H1 (cell line): ENCODE results near the gene FYTTD1. TPM values are rescaled to one million over a fixed set of nuclear protein-coding genes. Genes with fewer than 3 reads are reported as not detected.

Experiments used
- CTCF ChIA-PET: fragments of 300-600 bp; sonication (Branson Sonifier 250); formaldehyde crosslinking; loops from one replicate; lab custom pipeline; 2021; ENCODE audit not compliant: partially characterized antibody; lab: Charles Lee
- POLR2A ChIA-PET: fragments of 300-600 bp; sonication (Branson Sonifier 250); formaldehyde crosslinking; loops from one replicate; lab custom pipeline; 2021; ENCODE audit warnings: inconsistent platforms; ENCODE audit not compliant: partially characterized antibody; lab: Charles Lee
- DNase-seq, 2 experiments: peaks; one replicate each; pipeline versions ENCODE4 v3.0.0 to v3.0.0-alpha.2; 2010 to 2022; ENCODE audit warnings: low spot score in 2 of 2, low read depth in 1 of 2, mixed read lengths in 1 of 2
- FAIRE-seq: peaks from 2 replicates; lab custom pipeline; 2011; peaks lifted over from hg19 to GRCh38; lab: Jason Lieb, UNC
- H2AFZ ChIP-seq: 2 replicates; pipeline ENCODE4 v1.8.1; 2012; ENCODE audit warnings: low read length, inconsistent platforms
- H2AK5ac ChIP-seq: 2 replicates; pipeline ENCODE4 v1.6.1; 2013; ENCODE audit warnings: low read depth, low read length
- H2BK120ac ChIP-seq: replicated peaks from 2 replicates; pipeline ENCODE3; 2013; ENCODE audit warnings: low read depth, low read length, inconsistent platforms
- H2BK12ac ChIP-seq: 2 replicates; pipeline ENCODE4 v1.6.1; 2013; ENCODE audit warnings: low read depth, low read length
- H2BK15ac ChIP-seq: 2 replicates; pipeline ENCODE4 v1.6.1; 2013; ENCODE audit warnings: low read length
- H2BK20ac ChIP-seq: 2 replicates; pipeline ENCODE4 v1.6.1; 2013; ENCODE audit warnings: low read length
- H2BK5ac ChIP-seq: 2 replicates; pipeline ENCODE4 v1.6.1; 2013; ENCODE audit warnings: low read depth, low read length
- H3K14ac ChIP-seq: 2 replicates; pipeline ENCODE4 v1.6.1; 2013; ENCODE audit warnings: inconsistent platforms; ENCODE audit not compliant: insufficient read length
- H3K18ac ChIP-seq: 2 replicates; pipeline ENCODE4 v1.6.1; 2013; ENCODE audit warnings: low read length; ENCODE audit errors: extremely low read depth
- H3K23ac ChIP-seq: 2 replicates; pipeline ENCODE4 v1.6.1; 2013; ENCODE audit warnings: inconsistent platforms; ENCODE audit not compliant: insufficient read length
- H3K23me2 ChIP-seq: 2 replicates; pipeline ENCODE4 v1.6.1; 2013; ENCODE audit warnings: low read depth, low read length
- H3K27ac ChIP-seq: 2 replicates; pipeline ENCODE4 v1.6.1; 2011; ENCODE audit warnings: low read depth, low read length, inconsistent platforms
- H3K27me3 ChIP-seq, 4 experiments: replicated peaks in 1 of 4; 1 replicate in 1 of 4; 2 replicates in 3 of 4; pipeline versions ENCODE4 v1.6.1 to v1.8.1; 2011 to 2013; ENCODE audit warnings: low read length in 3 of 4, mild to moderate bottlenecking in 3 of 4, inconsistent platforms in 2 of 4, mixed read lengths in 2 of 4, moderate library complexity in 1 of 4; ENCODE audit not compliant: control insufficient read depth in 3 of 4, insufficient read depth in 3 of 4; ENCODE audit errors: extremely low read depth in 1 of 4
- H3K36me3 ChIP-seq, 4 experiments: 2 replicates each; pipeline versions ENCODE4 v1.6.1 to v1.8.1; 2011 to 2013; ENCODE audit warnings: mild to moderate bottlenecking in 4 of 4, low read length in 3 of 4, moderate library complexity in 2 of 4, control low read depth in 1 of 4, inconsistent platforms in 1 of 4; ENCODE audit not compliant: insufficient read depth in 4 of 4, control insufficient read depth in 2 of 4
- H3K4ac ChIP-seq: replicated peaks from 2 replicates; pipeline ENCODE3; 2013; ENCODE audit warnings: low read length, low read depth, mixed read lengths, inconsistent platforms; ENCODE audit not compliant: insufficient read length
- H3K4me1 ChIP-seq, 4 experiments: replicated peaks in 1 of 4; 1 replicate in 1 of 4; 2 replicates in 3 of 4; pipeline versions ENCODE4 v1.6.1 to v1.8.1; 2011 to 2013; ENCODE audit warnings: low read length in 3 of 4, inconsistent platforms in 2 of 4, mixed read lengths in 1 of 4; ENCODE audit not compliant: insufficient read depth in 4 of 4, control insufficient read depth in 3 of 4
- H3K4me2 ChIP-seq, 2 experiments: 2 replicates each; pipeline versions ENCODE4 v1.6.1 to v1.8.1; 2011 to 2013; ENCODE audit warnings: low read depth in 2 of 2, low read length in 2 of 2, control low read depth in 1 of 2, inconsistent platforms in 1 of 2, mild to moderate bottlenecking in 1 of 2; ENCODE audit not compliant: insufficient read depth in 1 of 2
- H3K4me3 ChIP-seq, 4 experiments: fragments of 200-600, 300-600 bp in 1 of 4; sonication (generic), shearing (Covaris generic), sonication (Bioruptor Twin) in 1 of 4; 2 replicates each; pipeline versions ENCODE4 v1.5.1 to v1.8.1; 2011 to 2016; ENCODE audit warnings: low read length in 4 of 4, low read depth in 3 of 4, control low read depth in 2 of 4, inconsistent platforms in 2 of 4, mild to moderate bottlenecking in 2 of 4, mixed read lengths in 1 of 4, moderate library complexity in 1 of 4; ENCODE audit not compliant: insufficient read depth in 2 of 4; ENCODE audit errors: extremely low read depth in 1 of 4
- H3K56ac ChIP-seq: replicated peaks from 2 replicates; pipeline ENCODE3; 2013; ENCODE audit warnings: low read depth, mild to moderate bottlenecking, mixed read lengths, low read length, inconsistent platforms; ENCODE audit not compliant: insufficient read length
- H3K79me1 ChIP-seq: 2 replicates; pipeline ENCODE4 v1.6.1; 2013; ENCODE audit warnings: low read depth, low read length, control low read depth
- H3K79me2 ChIP-seq, 2 experiments: 2 replicates each; pipeline versions ENCODE4 v1.6.1 to v1.8.1; 2012 to 2013; ENCODE audit warnings: low read length in 2 of 2, mild to moderate bottlenecking in 2 of 2, inconsistent platforms in 1 of 2; ENCODE audit not compliant: insufficient read depth in 2 of 2, control insufficient read depth in 1 of 2
- H3K9ac ChIP-seq, 4 experiments: replicated peaks in 1 of 4; 1 replicate in 1 of 4; 2 replicates in 3 of 4; pipeline versions ENCODE4 v1.6.1 to v1.8.1; 2011 to 2013; ENCODE audit warnings: low read depth in 3 of 4, low read length in 3 of 4, control low read depth in 2 of 4, mild to moderate bottlenecking in 2 of 4, moderate library complexity in 2 of 4, inconsistent platforms in 1 of 4; ENCODE audit errors: extremely low read depth in 1 of 4
- H3K9me3 ChIP-seq, 2 experiments: 2 replicates each; pipeline versions ENCODE4 v1.6.1 to v1.8.1; 2012 to 2013; ENCODE audit warnings: mild to moderate bottlenecking in 2 of 2, moderate library complexity in 2 of 2, control low read depth in 1 of 2, inconsistent platforms in 1 of 2, low read depth in 1 of 2, low read length in 1 of 2, mixed read lengths in 1 of 2; ENCODE audit not compliant: insufficient read depth in 2 of 2
- H4K20me1 ChIP-seq, 2 experiments: replicated peaks in 1 of 2; 2 replicates each; pipeline versions ENCODE3 to v1.8.1; 2011 to 2013; ENCODE audit warnings: inconsistent platforms in 2 of 2, low read length in 2 of 2, mild to moderate bottlenecking in 1 of 2; ENCODE audit not compliant: insufficient read depth in 2 of 2, control insufficient read depth in 1 of 2
- H4K5ac ChIP-seq: 2 replicates; pipeline ENCODE4 v1.6.1; 2013; ENCODE audit warnings: low read length, low read depth, mixed read lengths, inconsistent platforms; ENCODE audit not compliant: insufficient read length
- H4K8ac ChIP-seq: 2 replicates; pipeline ENCODE4 v1.8.0; 2013; ENCODE audit warnings: mild to moderate bottlenecking, moderate library complexity, low read length, inconsistent platforms; ENCODE audit not compliant: insufficient read depth; ENCODE audit errors: extremely low read depth
- H4K91ac ChIP-seq: replicated peaks from 2 replicates; pipeline ENCODE3; 2013; ENCODE audit warnings: low read length, mixed read lengths, inconsistent platforms; ENCODE audit not compliant: insufficient read length
- EP300 ChIP-seq, 2 experiments: IDR thresholded peaks; 1 replicate in 1 of 2; 2 replicates in 1 of 2; pipeline ENCODE4 v1.6.1; 2011 to 2012; ENCODE audit warnings: low read depth in 2 of 2, low read length in 2 of 2, mild to moderate bottlenecking in 2 of 2, borderline replicate concordance in 1 of 2, inconsistent platforms in 1 of 2, moderate library complexity in 1 of 2
- JUND ChIP-seq: IDR thresholded peaks from 2 replicates; pipeline ENCODE4 v1.6.1; 2011; ENCODE audit warnings: mild to moderate bottlenecking, improper control_type of control experiment, low read length
- SP4 ChIP-seq: IDR thresholded peaks from 2 replicates; pipeline ENCODE4 v1.6.1; 2012; ENCODE audit warnings: low read length, inconsistent platforms
- WGBS, 2 experiments: shearing (Covaris generic) in 1 of 2; methylation state at CpG; one replicate each; pipeline versions ENCODE4 v1.1.6 to v1.1.7; 2013 to 2015; ENCODE audit warnings: low lambda C conversion rate in 2 of 2, mixed read lengths in 2 of 2, inconsistent platforms in 1 of 2, low coverage in 1 of 2, missing lambda C conversion rate in 1 of 2; ENCODE audit not compliant: insufficient replicate concordance in 2 of 2, insufficient coverage in 1 of 2, insufficient read length in 1 of 2; ENCODE audit errors: extremely low coverage in 1 of 2, missing lambda C conversion rate in 1 of 2; 5-methylcytosine and 5-hydroxymethylcytosine counted together
- polyA plus RNA-seq, 7 experiments: library from polyadenylated mRNA; depleted of rRNA in 3 of 7; stranded (reverse) in 5 of 7; unstranded in 2 of 7; fragments of >200 nt in 5 of 7; fragments of 200-250 nt in 2 of 7; gene quantifications; 1 replicate in 5 of 7; 2 replicates in 1 of 7; 4 replicates in 1 of 7; pipeline versions ENCODE4 v1.2.1 to v1.2.3, GENCODE V29; 2011 to 2013; ENCODE audit warnings: missing spikeins in 2 of 7, mixed read lengths in 2 of 7
- total RNA-seq: library from RNA; stranded (reverse); fragmentation: NEBNext Ultra II Directional; extraction: Animal tissue kit (Norgen Biotek cat#: 25700); gene quantifications from 2 replicates; pipeline ENCODE4 v1.2.1, GENCODE V29; 2021

Gene FYTTD1
- total and polyA plus RNA-seq, 2 of the 8 experiments (the other 6 are each of a cell fraction or from before 2014, with no cell fraction given): 3.1 to 24.4 TPM

DNA sequence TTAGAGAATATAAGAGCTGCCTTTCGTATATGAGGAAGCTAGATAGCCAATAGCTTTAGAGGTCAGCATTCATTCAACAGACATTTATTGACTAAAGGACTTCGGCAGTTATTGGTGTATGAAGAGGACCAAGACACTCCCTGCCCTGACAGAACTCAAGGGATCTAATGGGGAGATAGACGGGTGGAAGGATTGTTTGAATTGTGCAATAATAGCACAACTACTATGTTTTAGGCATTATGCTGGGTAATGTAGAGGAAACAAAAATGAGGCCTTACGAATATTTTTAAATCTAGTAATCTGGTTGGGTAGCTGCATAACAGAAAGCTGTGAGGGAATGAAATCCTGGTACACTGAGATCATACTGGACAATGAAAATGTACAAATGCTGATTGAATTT, 46.4 kb downstream of the FYTTD1 start:
- H2BK12ac ChIP-seq: no peak overlapping the region
- no peak overlapping the region for H4K5ac ChIP-seq
- POLR2A ChIA-PET: no interaction called here
- H2BK15ac ChIP-seq: no peak overlapping the region
- no peak overlapping the region for H2BK120ac ChIP-seq
- no peak for DNase-seq
- no peaks in the 10 kb centered on the region for H3K23me2 ChIP-seq
- no peak overlapping the region for H4K8ac ChIP-seq
- CTCF ChIA-PET: interaction anchor here (0.8 to 1.2 kb wide), 2 partner anchors 9 to 43 kb away, joined by 3 to 5 read pairs; no protein-coding TSS in a partner anchor
- no peak overlapping the region for H3K27ac ChIP-seq
- H3K4me3 ChIP-seq: no peak overlapping the region
- no peaks in the 10 kb centered on the region for H3K79me1 ChIP-seq
- no peaks in the 10 kb centered on the region for H3K27me3 ChIP-seq
- H3K23ac ChIP-seq: no peak overlapping the region
- H3K4ac ChIP-seq: no peak overlapping the region
- no peak for FAIRE-seq
- H3K4me1 ChIP-seq: no peaks in the 10 kb centered on the region
- no peak overlapping the region for H3K14ac ChIP-seq
- H3K79me2 ChIP-seq: peaks cover 9 to 87% of the 10 kb centered on the region in 2 experiments
- TF ChIP-seq JUND: no peak
- no peak for TF ChIP-seq SP4
- TF ChIP-seq EP300 (IDR thresholded peaks at IDR 0.05; ENCODE audit: borderline replicate concordance in 1 of 2, low read depth in 2 of 2, low read length in 2 of 2): no peak
- H3K4me2 ChIP-seq: no peak overlapping the region
- no peak overlapping the region for H3K18ac ChIP-seq
- no peak overlapping the region for H2AFZ ChIP-seq
- no peaks in the 10 kb centered on the region for H3K36me3 ChIP-seq
- H3K9ac ChIP-seq: no peak overlapping the region
- peaks cover 0 to 6% of the 10 kb centered on the region in 2 experiments for H4K20me1 ChIP-seq
- no peak overlapping the region for H2BK5ac ChIP-seq
- H2AK5ac ChIP-seq: no peak overlapping the region
- H3K9me3 ChIP-seq: no peaks in the 10 kb centered on the region
- 66% methylated on average over 4 of the region's 4 CpGs; no CpG with 5 or more reads in 1 of the 2 experiments for WGBS, 2 experiments
- no peak overlapping the region for H2BK20ac ChIP-seq
- no peak overlapping the region for H4K91ac ChIP-seq
- no peak overlapping the region for H3K56ac ChIP-seq
